GM12878 (cell line): ENCODE results near the gene SERTAD2. TPM values are rescaled to one million over a fixed set of nuclear protein-coding genes. Genes with fewer than 3 reads are reported as not detected.

ENCODE experiments used
- ATAC-seq: fragments of 200-7000 bp; cut with Tn5 transposase; 3 replicates; pipeline ENCODE4 v1.9.1; 2020; ENCODE audit warnings: mild to moderate bottlenecking, moderate library complexity
- BruUV-seq: library from RNA; stranded (reverse); fragments of 400-500 nt; replicated peaks from 2 replicates; lab custom pipeline; 2021; lab: Mats Ljungman, UMichigan
- CTCF ChIA-PET: fragments of 300-600 bp; sonication (Branson Sonifier 250); formaldehyde crosslinking; extraction: SDS; loops from one replicate; lab custom pipeline; 2021; ENCODE audit warnings: inconsistent platforms; lab: Yijun Ruan, JAX
- POLR2A ChIA-PET: fragments of 350-600 bp; formaldehyde crosslinking; extraction: SDS; loops from one replicate; lab custom pipeline; 2021; ENCODE audit warnings: inconsistent platforms; lab: Charles Lee
- RAD21 ChIA-PET: fragments of 300-600 bp; sonication (Branson Sonifier 250); formaldehyde crosslinking; loops from one replicate; lab custom pipeline; 2023; ENCODE audit warnings: antibody characterized with exemption; ENCODE audit not compliant: unreplicated experiment; lab: Charles Lee
- SMC1A ChIA-PET: fragments of 300-600 bp; sonication (Branson Sonifier 250); formaldehyde crosslinking; loops from one replicate; lab custom pipeline; 2023; ENCODE audit not compliant: unreplicated experiment, uncharacterized antibody; lab: Charles Lee
- DNase-seq: peaks from one replicate; pipeline ENCODE4 v3.0.0-alpha.2; 2011; ENCODE audit warnings: low read depth, low spot score
- FAIRE-seq: peaks from 3 replicates; lab custom pipeline; 2011; peaks lifted over from hg19 to GRCh38; lab: Jason Lieb, UNC
- H2AFZ ChIP-seq: 2 replicates; pipeline ENCODE4 v1.6.0; 2011; ENCODE audit warnings: low read depth, low read length, control low read depth; ENCODE audit not compliant: control insufficient read depth
- H3K27ac ChIP-seq: 2 replicates; pipeline ENCODE4 v1.5.1; 2011; ENCODE audit warnings: control low read depth; ENCODE audit not compliant: control insufficient read depth, insufficient read depth
- H3K27me3 ChIP-seq, 2 experiments: replicated peaks in 1 of 2; 2 replicates each; pipeline versions ENCODE4 v1.6.0 to v1.6.1; 2011; ENCODE audit warnings: low read length in 1 of 2; ENCODE audit not compliant: control insufficient read depth in 2 of 2, insufficient read depth in 2 of 2
- H3K36me3 ChIP-seq, 2 experiments: 2 replicates each; pipeline ENCODE4 v1.5.1; 2011; ENCODE audit warnings: low read length in 1 of 2; ENCODE audit not compliant: control insufficient read depth in 2 of 2, insufficient read depth in 2 of 2
- H3K4me1 ChIP-seq: 2 replicates; pipeline ENCODE4 v1.6.1; 2011; ENCODE audit warnings: mild to moderate bottlenecking, low read length, moderate library complexity, mixed read lengths; ENCODE audit not compliant: control insufficient read depth, insufficient read depth
- H3K4me2 ChIP-seq: 2 replicates; pipeline ENCODE4 v1.6.0; 2011; ENCODE audit warnings: control low read depth; ENCODE audit not compliant: control insufficient read depth, insufficient read depth
- H3K4me3 ChIP-seq: fragments of 200-600 bp; sonication (generic); 2 replicates; pipeline ENCODE4 v1.5.1; 2016
- H3K79me2 ChIP-seq: 2 replicates; pipeline ENCODE4 v1.6.0; 2011; ENCODE audit warnings: low read length; ENCODE audit not compliant: control insufficient read depth, insufficient read depth
- H3K9ac ChIP-seq: 2 replicates; pipeline ENCODE4 v1.8.0; 2011; ENCODE audit warnings: low read length, control low read depth, mixed read lengths; ENCODE audit not compliant: control insufficient read depth, insufficient read depth
- H3K9me3 ChIP-seq: replicated peaks from 3 replicates; pipeline ENCODE4 v1.5.1; 2011; ENCODE audit warnings: mild to moderate bottlenecking, low read length; ENCODE audit not compliant: control insufficient read depth, insufficient read depth
- H4K20me1 ChIP-seq: 2 replicates; pipeline ENCODE4 v1.6.0; 2011; ENCODE audit not compliant: control insufficient read depth, insufficient read depth
- CBX5 ChIP-seq: sonication (generic); IDR thresholded peaks from 2 replicates; pipeline ENCODE4 v1.6.1; 2016; ENCODE audit warnings: low read depth, moderate library complexity, mild to moderate bottlenecking, inconsistent platforms
- CREM ChIP-seq: IDR thresholded peaks from 2 replicates; pipeline ENCODE4 v1.6.1; 2014; ENCODE audit warnings: antibody characterized with exemption, low read depth
- EED ChIP-seq: sonication (generic); IDR thresholded peaks from 2 replicates; pipeline ENCODE4 v1.6.1; 2016; ENCODE audit warnings: antibody characterized with exemption, low read depth
- ESRRA ChIP-seq: IDR thresholded peaks from 2 replicates; pipeline ENCODE4 v1.6.1; 2012; ENCODE audit warnings: mild to moderate bottlenecking, low read length, improper control_type of control experiment
- HCFC1 ChIP-seq: fragments of 150-350 bp; IDR thresholded peaks from 2 replicates; pipeline ENCODE4 v1.6.1; 2014; ENCODE audit warnings: low read length
- IRF4 ChIP-seq: IDR thresholded peaks from 2 replicates; pipeline ENCODE4 v1.6.1; 2011; ENCODE audit warnings: low read depth, low read length
- MTA2 ChIP-seq: fragments of 450-650 bp; IDR thresholded peaks from 2 replicates; pipeline ENCODE4 v1.6.1; 2016; ENCODE audit warnings: low read depth, mild to moderate bottlenecking, moderate library complexity
- POLR2A ChIP-seq: IDR thresholded peaks from 2 replicates; pipeline ENCODE4 v1.6.1; 2011; ENCODE audit warnings: low read depth, mild to moderate bottlenecking, low read length
- POLR2AphosphoS2 ChIP-seq: IDR thresholded peaks from 2 replicates; pipeline ENCODE4 v1.6.1; 2011; ENCODE audit warnings: low read depth, mild to moderate bottlenecking, low read length, improper control_type of control experiment, moderate library complexity
- TCF3 ChIP-seq: IDR thresholded peaks from 2 replicates; pipeline ENCODE4 v1.6.1; 2012; ENCODE audit warnings: low read depth, mild to moderate bottlenecking, low read length, borderline replicate concordance; ENCODE audit not compliant: insufficient read depth
- WGBS: methylation state at CpG from one replicate; pipeline ENCODE4 v1.1.6; 2016; ENCODE audit warnings: low lambda C conversion rate; ENCODE audit not compliant: insufficient replicate concordance, insufficient coverage; ENCODE audit errors: missing lambda C conversion rate; 5-methylcytosine and 5-hydroxymethylcytosine counted together
- in situ Hi-C: fragments of 300-500 bp; cut with MboI; formaldehyde crosslinking; loops from 9 replicates; pipeline ENCODE4 v1.14.3; 2018; ENCODE audit warnings: mixed read lengths
- intact Hi-C: fragments of 100-400 bp; cut with micrococcal nuclease; formaldehyde crosslinking; loops from one replicate; pipeline ENCODE4 v1.14.2; 2022; ENCODE audit not compliant: unreplicated experiment
- polyA plus RNA-seq, 11 experiments: library from polyadenylated mRNA; depleted of rRNA in 4 of 11; unstranded in 6 of 11; stranded (reverse) in 5 of 11; fragments of >200 nt; fragmentation: Nextera tagmentation in 4 of 11; fragmentation: Illumina TruSeq in 1 of 11; extraction: Ambion mirVana in 4 of 11; extraction: Trizol in 1 of 11; gene quantifications; 1 replicate in 1 of 11; 2 replicates in 10 of 11; pipeline versions ENCODE4 v1.2.1 to v1.2.3, GENCODE V29; 2011 to 2016; ENCODE audit warnings: inconsistent platforms in 2 of 11, missing spikeins in 2 of 11, low read depth in 1 of 11
- total RNA-seq, 4 experiments: library from RNA; depleted of rRNA in 3 of 4; stranded (reverse); fragments of >200 nt in 3 of 4; fragmentation: Illumina TruSeq in 1 of 4; extraction: Trizol in 1 of 4; gene quantifications; 2 replicates each; pipeline versions ENCODE4 v1.2.1 to v1.2.3, GENCODE V29; 2013 to 2021
- TF ChIP-seq, protein P1 (sequence below): fragments of 450-650 bp; IDR thresholded peaks from 2 replicates; pipeline ENCODE4 v1.6.1; 2014; ENCODE audit warnings: mild to moderate bottlenecking
- TF ChIP-seq, protein P2 (sequence below): fragments of 450-650 bp; IDR thresholded peaks from 2 replicates; pipeline ENCODE4 v1.6.1; 2016; ENCODE audit warnings: mild to moderate bottlenecking, moderate library complexity, borderline replicate concordance
- TF ChIP-seq, protein P3 (sequence below): fragments of 450-650 bp; IDR thresholded peaks from 2 replicates; pipeline ENCODE4 v1.6.1; 2016; ENCODE audit warnings: mild to moderate bottlenecking

SERTAD2 gene
- total and polyA plus RNA-seq, 10 of the 15 experiments (the other 5 are each of a cell fraction or from before 2014, with no cell fraction given) = 7.9 to 28.7 (median 20.1) TPM

DNA sequence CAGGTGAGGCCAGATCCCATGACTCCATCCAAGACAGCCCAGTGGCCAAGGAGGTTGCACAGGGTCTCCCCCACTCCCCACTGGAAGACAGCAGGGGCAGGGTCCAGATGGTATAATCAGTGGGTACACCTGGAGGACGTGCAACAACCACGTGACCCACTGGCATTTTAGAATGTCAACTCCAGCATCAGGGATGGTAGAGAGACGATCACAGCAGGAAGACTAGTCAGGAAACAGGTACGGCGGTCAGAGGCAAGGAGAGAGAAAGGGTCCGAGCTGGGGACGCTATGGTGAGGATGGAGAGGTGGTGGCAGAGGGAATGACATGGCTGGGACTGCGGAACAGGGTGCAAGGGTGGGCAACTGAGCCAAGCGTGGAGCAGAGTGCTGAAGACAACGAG, 23.0 kb downstream of the SERTAD2 start:
- SMC1A ChIA-PET = interaction anchor here (1.4 to 1.9 kb wide), 2 partner anchors 12 to 14 kb away, joined by 3 to 5 read pairs; no protein-coding TSS in a partner anchor

More for the DNA sequence above, 23.0 kb downstream of the SERTAD2 start:
- Histone ChIP-seq H3K36me3 (peaks cover 13 to 23% of the 10 kb centered on the region in 2 experiments), H3K27ac (no peak overlapping the region), H3K9me3 (no peaks in the 10 kb centered on the region)
- no TSS peak for BruUV-seq
- CTCF ChIA-PET = no interaction called here
- TF ChIP-seq CREM (no peak), IRF4 (no peak), EED (no peak), HCFC1 (no peak), POLR2AphosphoS2 (peak; percentile 38; the same call in 1 of the 2 replicates), ESRRA (no peak), CBX5 (no peak), MTA2 (no peak), POLR2A (peak; percentile 47; the same call in 1 of the 2 replicates), TCF3 (no peak)
- TF ChIP-seq, protein P1, sequence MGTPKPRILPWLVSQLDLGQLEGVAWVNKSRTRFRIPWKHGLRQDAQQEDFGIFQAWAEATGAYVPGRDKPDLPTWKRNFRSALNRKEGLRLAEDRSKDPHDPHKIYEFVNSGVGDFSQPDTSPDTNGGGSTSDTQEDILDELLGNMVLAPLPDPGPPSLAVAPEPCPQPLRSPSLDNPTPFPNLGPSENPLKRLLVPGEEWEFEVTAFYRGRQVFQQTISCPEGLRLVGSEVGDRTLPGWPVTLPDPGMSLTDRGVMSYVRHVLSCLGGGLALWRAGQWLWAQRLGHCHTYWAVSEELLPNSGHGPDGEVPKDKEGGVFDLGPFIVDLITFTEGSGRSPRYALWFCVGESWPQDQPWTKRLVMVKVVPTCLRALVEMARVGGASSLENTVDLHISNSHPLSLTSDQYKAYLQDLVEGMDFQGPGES = no peak
- TF ChIP-seq, protein P2, sequence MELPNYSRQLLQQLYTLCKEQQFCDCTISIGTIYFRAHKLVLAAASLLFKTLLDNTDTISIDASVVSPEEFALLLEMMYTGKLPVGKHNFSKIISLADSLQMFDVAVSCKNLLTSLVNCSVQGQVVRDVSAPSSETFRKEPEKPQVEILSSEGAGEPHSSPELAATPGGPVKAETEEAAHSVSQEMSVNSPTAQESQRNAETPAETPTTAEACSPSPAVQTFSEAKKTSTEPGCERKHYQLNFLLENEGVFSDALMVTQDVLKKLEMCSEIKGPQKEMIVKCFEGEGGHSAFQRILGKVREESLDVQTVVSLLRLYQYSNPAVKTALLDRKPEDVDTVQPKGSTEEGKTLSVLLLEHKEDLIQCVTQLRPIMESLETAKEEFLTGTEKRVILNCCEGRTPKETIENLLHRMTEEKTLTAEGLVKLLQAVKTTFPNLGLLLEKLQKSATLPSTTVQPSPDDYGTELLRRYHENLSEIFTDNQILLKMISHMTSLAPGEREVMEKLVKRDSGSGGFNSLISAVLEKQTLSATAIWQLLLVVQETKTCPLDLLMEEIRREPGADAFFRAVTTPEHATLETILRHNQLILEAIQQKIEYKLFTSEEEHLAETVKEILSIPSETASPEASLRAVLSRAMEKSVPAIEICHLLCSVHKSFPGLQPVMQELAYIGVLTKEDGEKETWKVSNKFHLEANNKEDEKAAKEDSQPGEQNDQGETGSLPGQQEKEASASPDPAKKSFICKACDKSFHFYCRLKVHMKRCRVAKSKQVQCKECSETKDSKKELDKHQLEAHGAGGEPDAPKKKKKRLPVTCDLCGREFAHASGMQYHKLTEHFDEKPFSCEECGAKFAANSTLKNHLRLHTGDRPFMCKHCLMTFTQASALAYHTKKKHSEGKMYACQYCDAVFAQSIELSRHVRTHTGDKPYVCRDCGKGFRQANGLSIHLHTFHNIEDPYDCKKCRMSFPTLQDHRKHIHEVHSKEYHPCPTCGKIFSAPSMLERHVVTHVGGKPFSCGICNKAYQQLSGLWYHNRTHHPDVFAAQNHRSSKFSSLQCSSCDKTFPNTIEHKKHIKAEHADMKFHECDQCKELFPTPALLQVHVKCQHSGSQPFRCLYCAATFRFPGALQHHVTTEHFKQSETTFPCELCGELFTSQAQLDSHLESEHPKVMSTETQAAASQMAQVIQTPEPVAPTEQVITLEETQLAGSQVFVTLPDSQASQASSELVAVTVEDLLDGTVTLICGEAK = no peak
- TF ChIP-seq, protein P3, sequence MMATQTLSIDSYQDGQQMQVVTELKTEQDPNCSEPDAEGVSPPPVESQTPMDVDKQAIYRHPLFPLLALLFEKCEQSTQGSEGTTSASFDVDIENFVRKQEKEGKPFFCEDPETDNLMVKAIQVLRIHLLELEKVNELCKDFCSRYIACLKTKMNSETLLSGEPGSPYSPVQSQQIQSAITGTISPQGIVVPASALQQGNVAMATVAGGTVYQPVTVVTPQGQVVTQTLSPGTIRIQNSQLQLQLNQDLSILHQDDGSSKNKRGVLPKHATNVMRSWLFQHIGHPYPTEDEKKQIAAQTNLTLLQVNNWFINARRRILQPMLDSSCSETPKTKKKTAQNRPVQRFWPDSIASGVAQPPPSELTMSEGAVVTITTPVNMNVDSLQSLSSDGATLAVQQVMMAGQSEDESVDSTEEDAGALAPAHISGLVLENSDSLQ = no peak
- TF ChIP-seq, all 136 proteins: peak for 2
- DNase-seq (no peak), ATAC-seq (no peak), FAIRE-seq (no peak)
- ChIA-PET RAD21 (interaction anchor here (1.3 kb wide), 1 partner anchor 44 kb away, joined by 6 read pairs; no protein-coding TSS in a partner anchor), POLR2A (no interaction called here)
- H3K4me2 ChIP-seq = no peak overlapping the region
- WGBS = 96% methylated on average over 10 of the region's 10 CpGs
- H3K79me2 ChIP-seq = peaks cover 23% of the 10 kb centered on the region
- in situ Hi-C loops = no loop called here
- H3K4me1 ChIP-seq = peaks cover 10% of the 10 kb centered on the region
- no peaks in the 10 kb centered on the region for H4K20me1 ChIP-seq
- H3K9ac ChIP-seq = no peak overlapping the region
- H3K4me3 ChIP-seq = no peak overlapping the region
- H3K27me3 ChIP-seq = no peaks in the 10 kb centered on the region
- no peak overlapping the region for H2AFZ ChIP-seq
- intact Hi-C loops = no loop called here
